Measurements from ENCODE around the gene RELN. TPM values are rescaled to one million over a fixed set of nuclear protein-coding genes. Genes with fewer than 3 reads are reported as not detected.

The RELN gene
- total RNA-seq, 1 donor from 2014 or later = not detected

DNA sequence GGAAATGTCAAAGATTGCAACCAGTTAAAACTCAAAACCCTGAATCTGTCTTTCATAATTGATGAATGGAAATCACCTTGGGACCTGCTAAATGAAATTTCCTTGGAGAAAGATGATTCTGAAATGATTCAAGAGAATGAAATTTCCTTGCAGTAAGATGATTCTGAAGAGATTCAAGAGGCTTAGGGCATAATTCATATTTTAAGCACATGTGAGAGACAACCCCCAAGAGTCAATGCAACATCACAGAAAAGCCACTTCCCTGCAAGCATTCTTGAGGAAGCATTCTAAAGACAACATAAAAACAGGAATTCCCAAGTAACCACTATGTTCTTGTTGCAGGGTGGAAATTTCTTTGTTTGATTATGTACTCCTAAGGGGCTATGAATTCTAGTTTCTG, 113.7 kb downstream of the RELN start:
- DNase-seq (ENCODE audit: low read depth) (no peak), FAIRE-seq (no peak)
- no peak overlapping the region for H3K4me3 ChIP-seq (ENCODE audit: low read depth, low read length)
- TF ChIP-seq, protein P1, sequence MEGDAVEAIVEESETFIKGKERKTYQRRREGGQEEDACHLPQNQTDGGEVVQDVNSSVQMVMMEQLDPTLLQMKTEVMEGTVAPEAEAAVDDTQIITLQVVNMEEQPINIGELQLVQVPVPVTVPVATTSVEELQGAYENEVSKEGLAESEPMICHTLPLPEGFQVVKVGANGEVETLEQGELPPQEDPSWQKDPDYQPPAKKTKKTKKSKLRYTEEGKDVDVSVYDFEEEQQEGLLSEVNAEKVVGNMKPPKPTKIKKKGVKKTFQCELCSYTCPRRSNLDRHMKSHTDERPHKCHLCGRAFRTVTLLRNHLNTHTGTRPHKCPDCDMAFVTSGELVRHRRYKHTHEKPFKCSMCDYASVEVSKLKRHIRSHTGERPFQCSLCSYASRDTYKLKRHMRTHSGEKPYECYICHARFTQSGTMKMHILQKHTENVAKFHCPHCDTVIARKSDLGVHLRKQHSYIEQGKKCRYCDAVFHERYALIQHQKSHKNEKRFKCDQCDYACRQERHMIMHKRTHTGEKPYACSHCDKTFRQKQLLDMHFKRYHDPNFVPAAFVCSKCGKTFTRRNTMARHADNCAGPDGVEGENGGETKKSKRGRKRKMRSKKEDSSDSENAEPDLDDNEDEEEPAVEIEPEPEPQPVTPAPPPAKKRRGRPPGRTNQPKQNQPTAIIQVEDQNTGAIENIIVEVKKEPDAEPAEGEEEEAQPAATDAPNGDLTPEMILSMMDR (IDR thresholded peaks at IDR 0.05; ENCODE audit: insufficient read depth, low read length, severe bottlenecking) = no peak
- no peaks in the 10 kb centered on the region for H3K27me3 ChIP-seq (ENCODE audit: control insufficient read depth, insufficient read depth, low read length)
- H3K36me3 ChIP-seq (ENCODE audit: control insufficient read depth, insufficient read depth, low read length) = no peaks in the 10 kb centered on the region

DNA sequence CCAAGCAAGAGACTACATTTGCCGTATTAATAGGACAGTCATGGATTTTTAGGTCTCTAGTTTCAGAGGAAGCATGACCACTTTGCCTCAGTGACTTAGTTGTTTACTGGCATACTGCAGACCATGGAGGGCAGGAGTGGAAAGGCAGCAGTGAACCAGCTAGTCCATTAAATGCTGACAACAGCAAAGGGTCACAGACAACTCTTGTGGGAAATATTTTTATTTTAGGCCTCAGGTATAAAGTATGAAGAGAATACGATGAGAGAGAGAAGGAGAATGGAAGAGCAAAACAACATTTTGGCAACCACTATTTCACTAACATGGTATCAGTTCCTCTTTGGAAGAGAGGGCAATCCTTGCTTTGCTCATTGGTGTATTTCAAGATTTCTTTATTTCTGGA, 118.0 kb downstream of the RELN start:
- FAIRE-seq (no peak), DNase-seq (ENCODE audit: low read depth) (no peak)
- TF ChIP-seq, protein P1 (IDR thresholded peaks at IDR 0.05; ENCODE audit: insufficient read depth, low read length, severe bottlenecking) = no peak
- no peak overlapping the region for H3K4me3 ChIP-seq (ENCODE audit: low read depth, low read length)
- no peaks in the 10 kb centered on the region for H3K27me3 ChIP-seq (ENCODE audit: control insufficient read depth, insufficient read depth, low read length)
- no peaks in the 10 kb centered on the region for H3K36me3 ChIP-seq (ENCODE audit: control insufficient read depth, insufficient read depth, low read length)

DNA sequence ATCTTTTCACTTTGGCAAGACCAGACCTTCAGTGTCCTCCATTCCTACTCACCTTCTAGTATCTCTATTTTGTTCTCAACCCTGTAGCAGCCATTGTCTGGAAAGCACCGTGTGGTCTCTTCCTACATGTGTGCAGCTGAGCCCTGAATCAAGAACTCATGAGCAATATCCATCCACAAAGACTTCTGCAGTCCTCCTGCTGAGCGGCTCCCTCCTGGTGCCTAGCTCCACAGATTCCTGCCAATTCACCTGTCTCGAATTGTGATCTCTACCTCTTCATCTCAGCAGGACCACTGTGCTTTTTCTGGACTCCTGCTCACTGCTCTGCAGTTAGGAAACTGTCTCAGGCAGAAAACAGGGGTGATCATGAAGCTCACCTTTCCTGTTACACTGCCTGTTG, 118.8 kb downstream of the RELN start:
- FAIRE-seq = peak; percentile 75

DNA sequence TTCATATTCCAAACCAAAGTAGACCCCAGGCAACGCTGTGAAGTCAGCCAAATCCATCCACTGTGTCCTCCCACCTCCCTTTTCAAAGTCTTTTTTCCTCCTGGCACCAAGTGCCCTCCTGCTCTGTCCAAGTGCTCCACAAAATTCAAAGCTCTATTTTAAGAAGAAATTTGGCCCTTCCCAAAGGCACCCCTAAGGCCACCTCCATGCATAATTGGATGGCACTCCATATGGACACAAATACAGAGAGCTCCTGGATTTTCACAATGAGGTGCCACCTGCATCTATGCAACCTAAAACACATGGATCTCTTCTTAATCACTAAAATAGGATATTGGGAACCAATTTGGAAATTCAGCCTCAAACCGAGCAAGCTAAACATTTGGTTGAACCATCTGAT, 121.6 kb downstream of the RELN start:
- TF ChIP-seq, protein P1 (IDR thresholded peaks at IDR 0.05; ENCODE audit: insufficient read depth, low read length, severe bottlenecking) = no peak
- H3K27me3 ChIP-seq (ENCODE audit: control insufficient read depth, insufficient read depth, low read length) = no peaks in the 10 kb centered on the region
- H3K4me3 ChIP-seq (ENCODE audit: low read depth, low read length) = no peak overlapping the region
- no peaks in the 10 kb centered on the region for H3K36me3 ChIP-seq (ENCODE audit: control insufficient read depth, insufficient read depth, low read length)
- no peak for DNase-seq (ENCODE audit: low read depth)
- FAIRE-seq = no peak

More for the DNA sequence above, 118.8 kb downstream of the RELN start:
- DNase-seq (ENCODE audit: low read depth) = no peak
- TF ChIP-seq, protein P1 (IDR thresholded peaks at IDR 0.05; ENCODE audit: insufficient read depth, low read length, severe bottlenecking) = no peak
- no peaks in the 10 kb centered on the region for H3K36me3 ChIP-seq (ENCODE audit: control insufficient read depth, insufficient read depth, low read length)
- no peak overlapping the region for H3K4me3 ChIP-seq (ENCODE audit: low read depth, low read length)
- no peaks in the 10 kb centered on the region for H3K27me3 ChIP-seq (ENCODE audit: control insufficient read depth, insufficient read depth, low read length)

DNA sequence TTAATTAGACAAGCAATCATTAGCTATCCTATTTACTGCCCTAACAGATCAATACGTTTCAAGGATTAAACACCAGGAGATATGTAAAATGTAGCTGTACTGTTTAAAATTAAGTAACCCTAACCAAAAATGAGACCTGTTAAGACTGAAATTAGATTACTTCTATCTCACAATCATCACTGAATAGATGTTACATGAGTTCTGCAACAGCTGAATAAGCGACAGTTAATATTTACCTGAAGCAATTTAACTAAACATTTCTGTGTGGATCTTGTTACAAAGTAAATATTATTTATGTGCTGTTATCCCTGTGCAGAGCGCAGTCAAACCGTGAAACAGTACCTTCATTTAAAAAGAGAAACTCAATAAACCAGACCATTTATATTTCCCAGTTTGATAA, 122.5 kb downstream of the RELN start:
- FAIRE-seq (no peak), DNase-seq (ENCODE audit: low read depth) (no peak)
- Histone ChIP-seq H3K36me3 (ENCODE audit: control insufficient read depth, insufficient read depth, low read length) (no peaks in the 10 kb centered on the region), H3K4me3 (ENCODE audit: low read depth, low read length) (no peak overlapping the region), H3K27me3 (ENCODE audit: control insufficient read depth, insufficient read depth, low read length) (no peaks in the 10 kb centered on the region)
- TF ChIP-seq, protein P1 (IDR thresholded peaks at IDR 0.05; ENCODE audit: insufficient read depth, low read length, severe bottlenecking) = no peak

DNA sequence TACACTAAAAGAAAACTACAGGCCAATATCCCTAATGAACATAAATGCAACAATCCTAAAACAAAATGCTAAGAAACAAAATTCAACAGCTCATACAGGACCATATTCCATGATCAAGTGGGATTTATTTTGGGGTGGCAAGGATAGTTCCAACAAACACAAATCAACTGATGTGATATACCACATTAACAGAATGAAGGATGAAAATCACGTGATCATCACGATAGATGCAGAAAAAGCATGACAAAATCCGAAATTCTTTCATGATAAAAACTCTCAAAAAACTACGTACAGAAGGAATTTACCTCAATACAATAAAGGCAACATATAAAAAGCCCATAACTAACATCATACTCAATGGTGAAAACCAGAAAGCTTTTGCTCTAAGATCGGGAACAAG, 124.0 kb downstream of the RELN start:
- TF ChIP-seq, protein P1 (IDR thresholded peaks at IDR 0.05; ENCODE audit: insufficient read depth, low read length, severe bottlenecking) = no peak
- H3K27me3 ChIP-seq (ENCODE audit: control insufficient read depth, insufficient read depth, low read length) = no peaks in the 10 kb centered on the region
- DNase-seq (ENCODE audit: low read depth) = no peak
- FAIRE-seq = no peak
- H3K4me3 ChIP-seq (ENCODE audit: low read depth, low read length) = no peak overlapping the region
- H3K36me3 ChIP-seq (ENCODE audit: control insufficient read depth, insufficient read depth, low read length) = no peaks in the 10 kb centered on the region
